ENCODE measurements around the gene TUFT1. TPM values are rescaled to one million over a fixed set of nuclear protein-coding genes. Genes with fewer than 3 reads are reported as not detected.

The TUFT1 gene
- total RNA-seq, 2 experiments from 2014 or later, result 7.2 to 9.6 TPM

- Histone ChIP-seq H3K27ac (ENCODE audit: low read depth in 1 of 2, low read length in 2 of 2) (no peak overlapping the region), H3K27me3 (ENCODE audit: control insufficient read depth in 1 of 2, insufficient read depth in 2 of 2, low read length in 2 of 2) (no peaks in the 10 kb centered on the region), H3K9me3 (ENCODE audit: control insufficient read depth in 1 of 2, insufficient read depth in 1 of 2, low read length in 2 of 2) (no peaks in the 10 kb centered on the region), H3K4me1 (ENCODE audit: insufficient read depth, low read length) (peaks cover 29% of the 10 kb centered on the region), H3K4me3 (ENCODE audit: low read length) (no peak overlapping the region), H3K36me3 (ENCODE audit: insufficient read depth, low read length) (no peaks in the 10 kb centered on the region)
- Mint-ChIP-seq H3K4me3 (no peak overlapping the region), H3K4me1 (ENCODE audit: low read depth) (peaks cover 24% of the 10 kb centered on the region), H3K27me3 (no peaks in the 10 kb centered on the region), H3K9me3 (no peaks in the 10 kb centered on the region), H3K27ac (no peak overlapping the region), H3K36me3 (ENCODE audit: low read depth) (peaks cover 8% of the 10 kb centered on the region)
- DNase-seq (peak in 1 of 14 experiments; percentile 27), ATAC-seq (ENCODE audit: poor library complexity) (no peak)
- ChIA-PET POLR2A (no interaction called here), CTCF (no interaction called here)
- TF ChIP-seq CTCF (IDR thresholded peaks at IDR 0.05), result no peak
- intact Hi-C loops (cut with DNase I, micrococcal nuclease), result loop anchor here in 1 of 2 experiments (5.0 kb wide), 1 partner anchor 95 kb away; no protein-coding TSS in a partner anchor
These were observed 3.0 kb upstream of the TUFT1 start for GRCh38 chr1:151537112-151537511.

DNA sequence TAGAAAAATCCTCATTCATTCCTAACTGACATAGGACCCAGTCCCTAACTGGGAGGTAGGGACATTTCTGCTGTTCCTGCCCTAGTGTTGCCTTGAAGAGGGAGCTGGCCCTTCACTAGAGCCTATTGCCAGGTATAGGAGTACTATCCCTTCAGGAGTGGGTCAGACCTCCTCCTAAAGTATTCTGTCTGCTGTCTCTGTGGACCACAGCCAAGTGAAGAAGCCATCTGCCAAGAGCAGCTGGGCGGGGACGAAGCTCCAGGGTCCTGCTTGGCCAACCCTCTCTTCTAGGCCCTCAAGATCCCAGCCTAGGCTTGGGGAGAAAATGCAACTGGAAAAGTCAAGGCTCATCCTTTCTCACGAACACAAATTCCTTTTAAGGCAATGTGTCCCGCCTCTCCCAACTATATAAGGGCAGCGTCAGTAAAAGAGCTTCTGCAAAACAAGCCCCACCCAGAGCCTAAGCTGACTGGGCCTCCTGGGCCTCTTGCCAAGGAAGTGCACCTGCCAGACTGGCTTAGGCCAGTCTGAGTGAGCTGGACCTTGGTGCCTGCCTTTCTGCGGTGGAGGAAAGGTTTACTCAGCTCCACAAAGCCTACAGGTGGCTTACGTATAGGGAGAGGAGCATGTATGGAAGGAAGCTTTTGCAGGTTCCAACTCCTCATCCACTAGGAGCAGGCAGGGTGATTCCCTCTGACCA, 638 bp upstream of the TUFT1 start:
- Mint-ChIP-seq H3K9me3 (no peaks in the 10 kb centered on the region), H3K27me3 (no peaks in the 10 kb centered on the region), H3K4me1 (ENCODE audit: low read depth) (peaks cover 24% of the 10 kb centered on the region), H3K36me3 (ENCODE audit: low read depth) (peaks cover 8% of the 10 kb centered on the region), H3K27ac (peak overlapping the region; percentile 86), H3K4me3 (peak overlapping the region; percentile 97)
- Histone ChIP-seq H3K4me1 (ENCODE audit: insufficient read depth, low read length) (peaks cover 29% of the 10 kb centered on the region), H3K36me3 (ENCODE audit: insufficient read depth, low read length) (no peaks in the 10 kb centered on the region), H3K27ac (ENCODE audit: low read depth in 1 of 2, low read length in 2 of 2) (no peak overlapping the region), H3K9me3 (ENCODE audit: control insufficient read depth in 1 of 2, insufficient read depth in 1 of 2, low read length in 2 of 2) (no peaks in the 10 kb centered on the region), H3K27me3 (ENCODE audit: control insufficient read depth in 1 of 2, insufficient read depth in 2 of 2, low read length in 2 of 2) (no peaks in the 10 kb centered on the region), H3K4me3 (ENCODE audit: low read length) (peak overlapping the region; percentile 73)
- ATAC-seq (ENCODE audit: poor library complexity) (peak; percentile 18), DNase-seq (peak in 11 of 14 experiments; percentile 5 to 66 (median 34))
- CTCF ChIA-PET, result interaction anchor here (1.1 kb wide), 1 partner anchor 96 kb away, joined by 4 read pairs; no protein-coding TSS in a partner anchor
- POLR2A ChIA-PET, result interaction anchor here (0.8 to 2.1 kb wide), 4 partner anchors 10 to 224 kb away, joined by 3 to 7 read pairs (median 4); partner anchors contain the start of genes CGN, MRPL9 and SNX27
- no peak for TF ChIP-seq CTCF (IDR thresholded peaks at IDR 0.05)
- intact Hi-C loops (cut with DNase I, micrococcal nuclease), result loop anchor here (2.0 to 5.0 kb wide), 4 partner anchors 29 to 97 kb away; partner anchors contain the start of gene CGN (in 1 of the 2)

- peak overlapping the region; percentile 86 for H3K27ac Mint-ChIP-seq
- H3K9me3 Mint-ChIP-seq, result no peaks in the 10 kb centered on the region
- no peak for TF ChIP-seq CTCF (IDR thresholded peaks at IDR 0.05)
- H3K9me3 ChIP-seq (ENCODE audit: control insufficient read depth in 1 of 2, insufficient read depth in 1 of 2, low read length in 2 of 2), result no peaks in the 10 kb centered on the region
- peaks cover 25% of the 10 kb centered on the region for H3K4me1 ChIP-seq (ENCODE audit: insufficient read depth, low read length)
- peak in 3 of 14 experiments; percentile 5 to 31 (median 17) for DNase-seq
- H3K27me3 Mint-ChIP-seq, result no peaks in the 10 kb centered on the region
- ChIA-PET CTCF (interaction anchor here (0.8 kb wide), 1 partner anchor 97 kb away, joined by 3 read pairs; no protein-coding TSS in a partner anchor), POLR2A (no interaction called here)
- H3K4me3 Mint-ChIP-seq, result peak overlapping the region; percentile 97
- H3K36me3 Mint-ChIP-seq (ENCODE audit: low read depth), result peaks cover 8% of the 10 kb centered on the region
- no peaks in the 10 kb centered on the region for H3K36me3 ChIP-seq (ENCODE audit: insufficient read depth, low read length)
- ATAC-seq (ENCODE audit: poor library complexity), result no peak
- peak overlapping the region; percentile 73 for H3K4me3 ChIP-seq (ENCODE audit: low read length)
- no peaks in the 10 kb centered on the region for H3K27me3 ChIP-seq (ENCODE audit: control insufficient read depth in 1 of 2, insufficient read depth in 2 of 2, low read length in 2 of 2)
- intact Hi-C loops (cut with DNase I, micrococcal nuclease), result loop anchor here (2.0 kb wide), 3 partner anchors 30 to 98 kb away; partner anchors contain the start of gene CGN (in 1 of the 2)
- no peak overlapping the region for H3K27ac ChIP-seq (ENCODE audit: low read depth in 1 of 2, low read length in 2 of 2)
- peaks cover 24% of the 10 kb centered on the region for H3K4me1 Mint-ChIP-seq (ENCODE audit: low read depth)
These were observed 871 bp downstream of the TUFT1 start for GRCh38 chr1:151540982-151541377.
